Measurements from ENCODE around the gene SFMBT2.

GRCh38 chr10:7150349-7150748 lies 260.5 kb downstream of the SFMBT2 start:
- TF ChIP-seq, protein P1, sequence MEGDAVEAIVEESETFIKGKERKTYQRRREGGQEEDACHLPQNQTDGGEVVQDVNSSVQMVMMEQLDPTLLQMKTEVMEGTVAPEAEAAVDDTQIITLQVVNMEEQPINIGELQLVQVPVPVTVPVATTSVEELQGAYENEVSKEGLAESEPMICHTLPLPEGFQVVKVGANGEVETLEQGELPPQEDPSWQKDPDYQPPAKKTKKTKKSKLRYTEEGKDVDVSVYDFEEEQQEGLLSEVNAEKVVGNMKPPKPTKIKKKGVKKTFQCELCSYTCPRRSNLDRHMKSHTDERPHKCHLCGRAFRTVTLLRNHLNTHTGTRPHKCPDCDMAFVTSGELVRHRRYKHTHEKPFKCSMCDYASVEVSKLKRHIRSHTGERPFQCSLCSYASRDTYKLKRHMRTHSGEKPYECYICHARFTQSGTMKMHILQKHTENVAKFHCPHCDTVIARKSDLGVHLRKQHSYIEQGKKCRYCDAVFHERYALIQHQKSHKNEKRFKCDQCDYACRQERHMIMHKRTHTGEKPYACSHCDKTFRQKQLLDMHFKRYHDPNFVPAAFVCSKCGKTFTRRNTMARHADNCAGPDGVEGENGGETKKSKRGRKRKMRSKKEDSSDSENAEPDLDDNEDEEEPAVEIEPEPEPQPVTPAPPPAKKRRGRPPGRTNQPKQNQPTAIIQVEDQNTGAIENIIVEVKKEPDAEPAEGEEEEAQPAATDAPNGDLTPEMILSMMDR (IDR thresholded peaks at IDR 0.05) = no peak
- no peak for TF ChIP-seq EP300 (IDR thresholded peaks at IDR 0.05; ENCODE audit: low read depth)
- TF ChIP-seq POLR2AphosphoS5 (IDR thresholded peaks at IDR 0.05) = no peak
